Endothelial cell (in vitro differentiated cells): ENCODE measurements around the gene GAL3ST3. TPM values are rescaled to one million over a fixed set of nuclear protein-coding genes. Genes with fewer than 3 reads are reported as not detected.

ENCODE experiments used
- DNase-seq: peaks from one replicate; pipeline ENCODE4 v3.0.0; 2021; ENCODE audit warnings: low spot score
- H3K27ac Mint-ChIP-seq: one replicate; pipeline ENCODE4 v1.8.0; 2021; ENCODE audit warnings: mixed read lengths, inconsistent platforms; ENCODE audit not compliant: unreplicated experiment
- H3K27me3 Mint-ChIP-seq: one replicate; pipeline ENCODE4 v1.8.0; 2021; ENCODE audit warnings: mild to moderate bottlenecking, moderate library complexity, mixed read lengths, inconsistent platforms; ENCODE audit not compliant: unreplicated experiment
- H3K36me3 Mint-ChIP-seq: one replicate; pipeline ENCODE4 v1.8.0; 2021; ENCODE audit warnings: mild to moderate bottlenecking, low read depth, mixed read lengths, inconsistent platforms; ENCODE audit not compliant: unreplicated experiment
- H3K4me1 Mint-ChIP-seq: one replicate; pipeline ENCODE4 v1.8.0; 2021; ENCODE audit warnings: mild to moderate bottlenecking, mixed read lengths, inconsistent platforms; ENCODE audit not compliant: unreplicated experiment
- H3K4me3 Mint-ChIP-seq: one replicate; pipeline ENCODE4 v1.8.0; 2021; ENCODE audit warnings: mild to moderate bottlenecking, mixed read lengths, inconsistent platforms; ENCODE audit not compliant: unreplicated experiment
- H3K9me3 Mint-ChIP-seq: one replicate; pipeline ENCODE4 v1.8.0; 2021; ENCODE audit warnings: mixed read lengths, inconsistent platforms; ENCODE audit not compliant: unreplicated experiment
- CTCF ChIP-seq: fragments of 200-600 bp; sonication (generic); IDR thresholded peaks from one replicate; pipeline ENCODE4 v1.5.0; 2021; ENCODE audit warnings: antibody characterized with exemption; ENCODE audit not compliant: unreplicated experiment
- total RNA-seq: library from RNA; stranded (reverse); fragmentation: NEBNext Ultra II Directional; extraction: Animal tissue kit (Norgen Biotek cat#: 25700); gene quantifications from one replicate; pipeline ENCODE4 v1.2.1, GENCODE V29; 2021; ENCODE audit not compliant: unreplicated experiment

The GAL3ST3 gene
- total RNA-seq, 1 donor from 2014 or later = 0.87 TPM

- no peak for DNase-seq
- Mint-ChIP-seq H3K4me3 (no peak overlapping the region), H3K27ac (no peak overlapping the region), H3K27me3 (no peaks in the 10 kb centered on the region), H3K36me3 (peaks cover 5% of the 10 kb centered on the region), H3K9me3 (no peaks in the 10 kb centered on the region), H3K4me1 (no peaks in the 10 kb centered on the region)
- no peak for TF ChIP-seq CTCF
These were observed 56.9 kb downstream of the GAL3ST3 start for GRCh38 chr11:65992056-65992455.

Other genes starting within 250 kb of the GAL3ST3 start
- gene SNX32, start 215.2 kb downstream of the GAL3ST3 start, total RNA-seq = 1.2 TPM
- gene CFL1, start 191.0 kb downstream of the GAL3ST3 start, total RNA-seq = 1,740 TPM
- gene MUS81, start 188.7 kb downstream of the GAL3ST3 start, total RNA-seq = 73.8 TPM
- gene EFEMP2, start 176.4 kb downstream of the GAL3ST3 start, total RNA-seq = 248 TPM
- gene CTSW, start 169.3 kb downstream of the GAL3ST3 start, total RNA-seq = not detected
- 75.6 TPM for gene FIBP, start 160.7 kb downstream of the GAL3ST3 start, total RNA-seq
- 90.7 TPM for gene CCDC85B, start 158.5 kb downstream of the GAL3ST3 start, total RNA-seq
- gene FOSL1, start 148.8 kb downstream of the GAL3ST3 start, total RNA-seq = 1.3 TPM
- 31.1 TPM for gene C11orf68, start 130.1 kb downstream of the GAL3ST3 start, total RNA-seq
- gene DRAP1, start 129.7 kb downstream of the GAL3ST3 start, total RNA-seq = 79.6 TPM
- gene TSGA10IP, start 103.7 kb downstream of the GAL3ST3 start, total RNA-seq = not detected
- gene SART1, start 87.4 kb downstream of the GAL3ST3 start, total RNA-seq = 46.5 TPM
- 34.9 TPM for gene EIF1AD, start 47.0 kb downstream of the GAL3ST3 start, total RNA-seq
- gene BANF1, start 46.7 kb downstream of the GAL3ST3 start, total RNA-seq = 163 TPM
- gene CST6, start 37.2 kb downstream of the GAL3ST3 start, total RNA-seq = not detected
- gene CATSPER1, start 22.7 kb downstream of the GAL3ST3 start, total RNA-seq = not detected
- gene SF3B2, start 3.2 kb upstream of the GAL3ST3 start, total RNA-seq = 174 TPM
- gene PACS1, start 21.1 kb upstream of the GAL3ST3 start, total RNA-seq = 114 TPM
- gene KLC2, start 208.5 kb upstream of the GAL3ST3 start, total RNA-seq = 35.1 TPM
- gene RAB1B, start 219.5 kb upstream of the GAL3ST3 start, total RNA-seq = 189 TPM
- 1.9 TPM for gene CNIH2, start 229.0 kb upstream of the GAL3ST3 start, total RNA-seq
- gene YIF1A, start 240.0 kb upstream of the GAL3ST3 start, total RNA-seq = 48.0 TPM
- gene TMEM151A, start 242.7 kb upstream of the GAL3ST3 start, total RNA-seq = not detected